ENCODE results near the gene HPCAL1. TPM values are rescaled to one million over a fixed set of nuclear protein-coding genes. Genes with fewer than 3 reads are reported as not detected.

Gene HPCAL1
- total RNA-seq, 1 donor from 2014 or later = 160 TPM

DNA sequence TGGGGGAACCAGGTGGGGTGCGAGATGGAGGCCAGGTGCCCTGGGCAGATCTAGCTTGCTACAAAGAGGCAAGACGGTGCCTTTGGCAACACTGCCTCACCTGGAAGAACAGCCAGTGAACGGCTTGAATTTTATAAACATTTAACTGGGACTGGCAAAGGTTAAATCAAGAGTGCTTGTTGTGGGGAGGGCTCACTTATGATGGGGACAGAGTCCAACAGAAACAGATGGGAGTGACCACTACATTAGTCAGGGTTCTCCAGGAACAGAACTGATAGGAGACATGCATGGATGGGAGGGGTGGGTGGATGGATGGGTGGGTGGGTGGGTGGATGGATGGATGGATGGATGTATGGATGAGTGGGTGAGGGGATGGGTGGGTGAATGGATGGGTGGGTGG lies 126.2 kb downstream of the HPCAL1 start:
- TF ChIP-seq CTCF (IDR thresholded peaks at IDR 0.05) = no peak
- Histone ChIP-seq H3K36me3 (peaks cover 41% of the 10 kb centered on the region), H3K4me3 (no peak overlapping the region), H3K27ac (no peak overlapping the region), H3K4me1 (no peaks in the 10 kb centered on the region), H3K9me3 (no peaks in the 10 kb centered on the region), H3K27me3 (no peaks in the 10 kb centered on the region)
- intact Hi-C loops (cut with DNase I) = no loop called here
- ATAC-seq (no peak), DNase-seq (no peak)

DNA sequence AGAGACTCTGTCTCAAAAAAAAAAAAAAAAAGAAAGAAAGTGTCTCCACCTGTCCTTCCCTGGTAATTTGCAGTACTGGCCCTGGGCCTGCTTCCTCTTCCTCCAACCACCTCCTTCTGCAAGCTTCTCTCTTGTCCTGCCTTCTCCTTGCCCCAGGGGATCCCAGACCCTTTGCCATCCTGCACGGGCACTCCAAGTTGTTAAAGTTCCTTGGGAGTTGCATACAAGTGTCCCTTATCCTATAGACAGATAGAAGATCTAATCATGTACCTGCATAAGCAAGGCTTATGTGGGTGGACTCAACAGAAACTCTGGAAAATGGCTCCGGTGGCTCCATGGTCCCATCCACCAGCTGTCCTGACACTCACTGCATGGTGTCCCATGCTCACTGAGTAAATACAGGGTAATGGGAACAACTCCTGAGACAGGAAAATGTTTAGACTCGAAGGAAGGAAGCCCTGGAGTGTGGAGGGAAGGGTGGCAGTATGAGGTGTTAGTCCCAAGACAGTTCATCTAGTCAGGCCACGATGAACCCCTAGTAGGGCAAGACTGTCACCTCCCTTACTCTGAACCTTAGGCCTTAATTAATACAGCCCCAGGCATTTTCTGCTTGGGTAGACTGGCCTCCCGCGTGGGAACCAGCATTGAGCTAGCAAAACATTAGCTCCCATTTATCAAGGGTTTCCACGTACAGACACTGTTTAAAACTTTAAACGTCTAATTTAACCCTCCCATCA lies 128.3 kb downstream of the HPCAL1 start:
- ATAC-seq (no peak), DNase-seq (no peak)
- no peak overlapping the region for H3K27ac ChIP-seq
- intact Hi-C loops (cut with DNase I) = no loop called here
- H3K4me1 ChIP-seq = no peaks in the 10 kb centered on the region
- no peaks in the 10 kb centered on the region for H3K9me3 ChIP-seq
- no peak overlapping the region for H3K4me3 ChIP-seq
- H3K27me3 ChIP-seq = no peaks in the 10 kb centered on the region
- no peak for TF ChIP-seq CTCF (IDR thresholded peaks at IDR 0.05)
- H3K36me3 ChIP-seq = peaks cover 20% of the 10 kb centered on the region

DNA sequence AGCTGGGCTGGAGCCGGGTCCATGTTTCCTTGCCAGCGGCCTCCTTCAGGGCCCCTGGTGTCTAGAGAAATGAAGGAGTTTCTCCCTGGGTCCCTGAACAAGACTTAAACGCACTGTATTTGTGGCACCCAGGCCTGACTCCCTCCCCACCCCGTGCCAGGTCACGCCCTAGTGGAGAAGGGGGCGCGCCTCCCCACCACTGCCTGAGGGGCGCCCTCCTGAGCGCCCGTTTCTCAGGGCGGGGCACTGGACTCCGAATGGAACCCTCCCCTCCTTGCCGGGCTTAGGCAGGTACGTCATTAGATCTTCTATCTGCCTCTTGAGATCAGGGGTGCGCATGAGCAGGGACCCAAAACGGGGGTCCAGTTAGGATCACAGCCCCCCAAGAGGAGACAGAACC lies 129.1 kb downstream of the HPCAL1 start:
- ATAC-seq = no peak
- no peak for TF ChIP-seq CTCF (IDR thresholded peaks at IDR 0.05)
- no peak for DNase-seq

DNA sequence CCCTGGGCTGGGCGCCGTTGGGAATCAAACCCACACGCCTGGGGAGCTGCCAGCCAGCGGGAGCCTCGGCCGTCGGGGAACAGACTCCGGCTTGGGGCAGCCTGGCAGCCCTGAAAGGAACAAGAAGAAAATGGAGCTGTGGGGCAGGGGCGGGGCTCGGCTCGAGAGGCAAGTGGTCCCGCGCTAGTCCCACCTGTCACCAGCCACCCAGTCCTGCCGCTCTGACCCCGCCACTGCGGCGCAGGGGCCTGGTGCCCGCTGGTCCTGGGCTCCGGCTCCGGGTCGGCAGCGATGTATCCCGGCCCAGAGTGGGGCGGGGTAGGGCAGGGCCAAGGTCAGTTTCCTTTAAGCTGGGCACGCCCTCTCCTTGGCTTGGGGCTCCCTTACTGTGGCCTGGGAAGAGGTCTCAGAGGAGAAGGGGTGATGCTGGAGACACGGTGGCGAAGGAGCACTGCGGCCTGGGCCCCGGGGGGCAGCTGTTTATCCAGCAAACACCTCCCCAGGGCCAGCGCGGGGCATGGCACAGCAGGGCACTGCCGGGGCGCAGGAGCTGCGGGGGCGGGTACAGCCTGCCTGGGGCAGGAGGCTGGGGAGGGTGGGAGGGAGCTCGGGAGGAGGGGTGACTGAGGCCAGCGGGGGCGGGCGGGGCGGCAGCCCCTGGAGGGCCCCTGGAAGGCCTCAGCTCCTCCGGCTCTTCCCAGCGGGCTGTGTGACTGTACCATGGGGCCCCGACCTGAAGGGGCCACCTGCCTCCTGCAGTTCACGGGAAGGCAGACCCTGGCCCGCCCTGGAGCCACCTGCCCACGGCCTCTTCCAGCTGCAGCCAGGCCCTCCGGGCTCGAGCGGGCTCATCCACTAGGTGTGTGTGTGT lies 129.8 kb downstream of the HPCAL1 start:
- intact Hi-C loops (cut with DNase I) = no loop called here

More for the DNA sequence above, 129.1 kb downstream of the HPCAL1 start:
- no peaks in the 10 kb centered on the region for H3K4me1 ChIP-seq
- H3K36me3 ChIP-seq = peaks cover 12% of the 10 kb centered on the region
- no peak overlapping the region for H3K27ac ChIP-seq
- intact Hi-C loops (cut with DNase I) = no loop called here
- H3K9me3 ChIP-seq = no peaks in the 10 kb centered on the region
- peak overlapping the region; percentile 38 for H3K4me3 ChIP-seq
- no peaks in the 10 kb centered on the region for H3K27me3 ChIP-seq

More for the DNA sequence above, 129.8 kb downstream of the HPCAL1 start:
- Histone ChIP-seq H3K27ac (no peak overlapping the region), H3K9me3 (no peaks in the 10 kb centered on the region), H3K4me3 (peak overlapping the region; percentile 38), H3K27me3 (no peaks in the 10 kb centered on the region), H3K36me3 (peaks cover 5% of the 10 kb centered on the region), H3K4me1 (no peaks in the 10 kb centered on the region)
- no peak for DNase-seq
- ATAC-seq = peak; percentile 67
- TF ChIP-seq CTCF (IDR thresholded peaks at IDR 0.05) = no peak
